GM12878 (cell line): ENCODE results near the gene NUP155. TPM values are rescaled to one million over a fixed set of nuclear protein-coding genes. Genes with fewer than 3 reads are reported as not detected.

Source experiments
- BCLAF1 ChIP-seq: fragments of 450-650 bp; IDR thresholded peaks from 2 replicates; pipeline ENCODE4 v1.6.1; 2017; ENCODE audit warnings: antibody characterized with exemption, mild to moderate bottlenecking, moderate library complexity
- CREM ChIP-seq: IDR thresholded peaks from 2 replicates; pipeline ENCODE4 v1.6.1; 2014; ENCODE audit warnings: antibody characterized with exemption, low read depth
- GATAD2B ChIP-seq: fragments of 450-650 bp; conservative IDR thresholded peaks from 2 replicates; pipeline ENCODE4 v1.6.1; 2017; ENCODE audit warnings: low read depth, mild to moderate bottlenecking, moderate library complexity
- HDAC2 ChIP-seq: fragments of 200-600 bp; sonication (generic); IDR thresholded peaks from 2 replicates; pipeline ENCODE4 v1.6.1; 2017
- IRF4 ChIP-seq: IDR thresholded peaks from 2 replicates; pipeline ENCODE4 v1.6.1; 2011; ENCODE audit warnings: low read depth, low read length
- JUND ChIP-seq: IDR thresholded peaks from 2 replicates; pipeline ENCODE4 v1.6.1; 2012; ENCODE audit warnings: low read depth, mild to moderate bottlenecking, low read length, improper control_type of control experiment, moderate library complexity
- KLF5 ChIP-seq: fragments of 450-650 bp; IDR thresholded peaks from 2 replicates; pipeline ENCODE4 v1.6.1; 2014; ENCODE audit warnings: mild to moderate bottlenecking; ENCODE audit not compliant: partially characterized antibody
- MEF2A ChIP-seq: IDR thresholded peaks from 2 replicates; pipeline ENCODE4 v1.6.1; 2011; ENCODE audit warnings: low read depth, mild to moderate bottlenecking, low read length, moderate library complexity; ENCODE audit not compliant: insufficient read depth
- MYC ChIP-seq: IDR thresholded peaks from 2 replicates; pipeline ENCODE4 v1.6.1; 2011; ENCODE audit warnings: mild to moderate bottlenecking, low read length, moderate library complexity, inconsistent platforms; ENCODE audit not compliant: insufficient read depth, insufficient replicate concordance, insufficient read length, severe bottlenecking
- NFXL1 ChIP-seq: fragments of 450-650 bp; IDR thresholded peaks from 2 replicates; pipeline ENCODE4 v1.6.1; 2017; ENCODE audit warnings: antibody characterized with exemption, mild to moderate bottlenecking, borderline replicate concordance
- NR2C2 ChIP-seq: IDR thresholded peaks from 2 replicates; pipeline ENCODE4 v1.6.1; 2011; ENCODE audit warnings: borderline replicate concordance, low read depth; ENCODE audit not compliant: control insufficient read depth, insufficient read length
- NR2F1 ChIP-seq: fragments of 450-650 bp; conservative IDR thresholded peaks from 2 replicates; pipeline ENCODE4 v1.6.1; 2017; ENCODE audit warnings: mild to moderate bottlenecking
- PKNOX1 ChIP-seq: fragments of 450-650 bp; IDR thresholded peaks from 2 replicates; pipeline ENCODE4 v1.6.1; 2016; ENCODE audit warnings: mild to moderate bottlenecking
- SMARCA5 ChIP-seq: fragments of 450-650 bp; IDR thresholded peaks from 2 replicates; pipeline ENCODE4 v1.6.1; 2017; ENCODE audit warnings: mild to moderate bottlenecking
- SP1 ChIP-seq: IDR thresholded peaks from one replicate; pipeline ENCODE4 v1.6.1; 2011; ENCODE audit warnings: low read depth, low read length
- SREBF1 ChIP-seq: IDR thresholded peaks from 2 replicates; pipeline ENCODE4 v1.6.1; 2012; ENCODE audit warnings: mild to moderate bottlenecking, low read length
- SRF ChIP-seq, 2 experiments: IDR thresholded peaks; 2 replicates each; pipeline ENCODE4 v1.6.1; 2011; ENCODE audit warnings: low read depth in 2 of 2, low read length in 2 of 2, mild to moderate bottlenecking in 1 of 2, moderate library complexity in 1 of 2
- TAF1 ChIP-seq: IDR thresholded peaks from 2 replicates; pipeline ENCODE4 v1.6.1; 2011; ENCODE audit warnings: mild to moderate bottlenecking, low read depth, low read length, borderline replicate concordance
- TARDBP ChIP-seq: IDR thresholded peaks from 2 replicates; pipeline ENCODE4 v1.6.1; 2016; ENCODE audit warnings: borderline replicate concordance
- TBL1XR1 ChIP-seq: IDR thresholded peaks from 2 replicates; pipeline ENCODE4 v1.6.1; 2012; ENCODE audit warnings: low read depth, low read length, improper control_type of control experiment
- TCF12 ChIP-seq: IDR thresholded peaks from 2 replicates; pipeline ENCODE4 v1.6.1; 2011; ENCODE audit warnings: low read depth, mild to moderate bottlenecking, low read length
- TCF7 ChIP-seq: IDR thresholded peaks from 2 replicates; pipeline ENCODE4 v1.6.1; 2014; ENCODE audit warnings: antibody characterized with exemption, borderline replicate concordance
- YBX1 ChIP-seq: fragments of 450-650 bp; IDR thresholded peaks from 2 replicates; pipeline ENCODE4 v1.6.1; 2016; ENCODE audit warnings: antibody characterized with exemption
- ZNF687 ChIP-seq: fragments of 450-650 bp; IDR thresholded peaks from 2 replicates; pipeline ENCODE4 v1.6.1; 2017; ENCODE audit warnings: mild to moderate bottlenecking, moderate library complexity
- polyA plus RNA-seq, 11 experiments: library from polyadenylated mRNA; depleted of rRNA in 4 of 11; unstranded in 6 of 11; stranded (reverse) in 5 of 11; fragments of >200 nt; fragmentation: Nextera tagmentation in 4 of 11; fragmentation: Illumina TruSeq in 1 of 11; extraction: Ambion mirVana in 4 of 11; extraction: Trizol in 1 of 11; gene quantifications; 1 replicate in 1 of 11; 2 replicates in 10 of 11; pipeline versions ENCODE4 v1.2.1 to v1.2.3, GENCODE V29; 2011 to 2016; ENCODE audit warnings: inconsistent platforms in 2 of 11, missing spikeins in 2 of 11, low read depth in 1 of 11
- total RNA-seq, 4 experiments: library from RNA; depleted of rRNA in 3 of 4; stranded (reverse); fragments of >200 nt in 3 of 4; fragmentation: Illumina TruSeq in 1 of 4; extraction: Trizol in 1 of 4; gene quantifications; 2 replicates each; pipeline versions ENCODE4 v1.2.1 to v1.2.3, GENCODE V29; 2013 to 2021

Gene NUP155
- total and polyA plus RNA-seq, 10 of the 15 experiments (the other 5 are each of a cell fraction or from before 2014, with no cell fraction given), result 15.9 to 58.6 (median 37.1) TPM

- TF ChIP-seq PKNOX1, result peak; percentile 32
- TF ChIP-seq TAF1, result no peak; the same call in none of the 2 replicates
- TF ChIP-seq YBX1, result no peak
- TF ChIP-seq HDAC2, result no peak
- peak; percentile 37 to 91; a peak in 2 of 4 replicates for TF ChIP-seq SRF (IDR thresholded peaks at IDR 0.05; ENCODE audit: low read depth in 2 of 2, low read length in 2 of 2)
- TF ChIP-seq KLF5, result peak; percentile 45
- TF ChIP-seq TCF12, result peak; percentile 31; the same call in 1 of the 2 replicates
- TF ChIP-seq MEF2A, result 0 out of 2 replicates have a peak, but pooled peaks have one; percentile 28
- no peak for TF ChIP-seq GATAD2B
- TF ChIP-seq ZNF687, result peak; percentile 90
- TF ChIP-seq TBL1XR1, result peak; percentile 25; the same call in 1 of the 2 replicates
- no peak for TF ChIP-seq TCF7
- TF ChIP-seq NR2F1, result no peak
- TF ChIP-seq CREM, result peak; percentile 99
- no peak for TF ChIP-seq NFXL1
- peak; percentile 6 for TF ChIP-seq SP1
- TF ChIP-seq IRF4, result 0 out of 2 replicates have a peak, but pooled peaks have one; percentile 45
- TF ChIP-seq JUND, result no peak
- peak; percentile 84 for TF ChIP-seq MYC
- TF ChIP-seq SREBF1, result no peak
- TF ChIP-seq BCLAF1, result no peak
- no peak for TF ChIP-seq SMARCA5
- TF ChIP-seq TARDBP, result peak; percentile 58; the same call in 1 of the 2 replicates
- no peak for TF ChIP-seq NR2C2
Measured at GRCh38 chr5:37370864-37371726, at the start of gene NUP155 (continued).
